H1 (cell line): Measurements from ENCODE around the gene CAST. TPM values are rescaled to one million over a fixed set of nuclear protein-coding genes. Genes with fewer than 3 reads are reported as not detected.
A peak's percentile ranks its signal among the peaks of the same experiment; 100 is the strongest.

Experiments
- CTCF ChIA-PET: fragments of 300-600 bp; sonication (Branson Sonifier 250); formaldehyde crosslinking; loops from one replicate; lab custom pipeline; 2021; ENCODE audit not compliant: partially characterized antibody; lab: Charles Lee
- POLR2A ChIA-PET: fragments of 300-600 bp; sonication (Branson Sonifier 250); formaldehyde crosslinking; loops from one replicate; lab custom pipeline; 2021; ENCODE audit warnings: inconsistent platforms; ENCODE audit not compliant: partially characterized antibody; lab: Charles Lee
- DNase-seq, 2 experiments: peaks; one replicate each; pipeline versions ENCODE4 v3.0.0 to v3.0.0-alpha.2; 2010 to 2022; ENCODE audit warnings: low spot score in 2 of 2, low read depth in 1 of 2, mixed read lengths in 1 of 2
- FAIRE-seq: peaks from 2 replicates; lab custom pipeline; 2011; peaks lifted over from hg19 to GRCh38; lab: Jason Lieb, UNC
- H2AFZ ChIP-seq: 2 replicates; pipeline ENCODE4 v1.8.1; 2012; ENCODE audit warnings: low read length, inconsistent platforms
- H2AK5ac ChIP-seq: 2 replicates; pipeline ENCODE4 v1.6.1; 2013; ENCODE audit warnings: low read depth, low read length
- H2BK120ac ChIP-seq: replicated peaks from 2 replicates; pipeline ENCODE3; 2013; ENCODE audit warnings: low read depth, low read length, inconsistent platforms
- H2BK12ac ChIP-seq: 2 replicates; pipeline ENCODE4 v1.6.1; 2013; ENCODE audit warnings: low read depth, low read length
- H2BK15ac ChIP-seq: 2 replicates; pipeline ENCODE4 v1.6.1; 2013; ENCODE audit warnings: low read length
- H2BK20ac ChIP-seq: 2 replicates; pipeline ENCODE4 v1.6.1; 2013; ENCODE audit warnings: low read length
- H2BK5ac ChIP-seq: 2 replicates; pipeline ENCODE4 v1.6.1; 2013; ENCODE audit warnings: low read depth, low read length
- H3K14ac ChIP-seq: 2 replicates; pipeline ENCODE4 v1.6.1; 2013; ENCODE audit warnings: inconsistent platforms; ENCODE audit not compliant: insufficient read length
- H3K18ac ChIP-seq: 2 replicates; pipeline ENCODE4 v1.6.1; 2013; ENCODE audit warnings: low read length; ENCODE audit errors: extremely low read depth
- H3K23ac ChIP-seq: 2 replicates; pipeline ENCODE4 v1.6.1; 2013; ENCODE audit warnings: inconsistent platforms; ENCODE audit not compliant: insufficient read length
- H3K23me2 ChIP-seq: 2 replicates; pipeline ENCODE4 v1.6.1; 2013; ENCODE audit warnings: low read depth, low read length
- H3K27ac ChIP-seq: 2 replicates; pipeline ENCODE4 v1.6.1; 2011; ENCODE audit warnings: low read depth, low read length, inconsistent platforms
- H3K27me3 ChIP-seq, 4 experiments: replicated peaks in 1 of 4; 1 replicate in 1 of 4; 2 replicates in 3 of 4; pipeline versions ENCODE4 v1.6.1 to v1.8.1; 2011 to 2013; ENCODE audit warnings: low read length in 3 of 4, mild to moderate bottlenecking in 3 of 4, inconsistent platforms in 2 of 4, mixed read lengths in 2 of 4, moderate library complexity in 1 of 4; ENCODE audit not compliant: control insufficient read depth in 3 of 4, insufficient read depth in 3 of 4; ENCODE audit errors: extremely low read depth in 1 of 4
- H3K36me3 ChIP-seq, 4 experiments: 2 replicates each; pipeline versions ENCODE4 v1.6.1 to v1.8.1; 2011 to 2013; ENCODE audit warnings: mild to moderate bottlenecking in 4 of 4, low read length in 3 of 4, moderate library complexity in 2 of 4, control low read depth in 1 of 4, inconsistent platforms in 1 of 4; ENCODE audit not compliant: insufficient read depth in 4 of 4, control insufficient read depth in 2 of 4
- H3K4ac ChIP-seq: replicated peaks from 2 replicates; pipeline ENCODE3; 2013; ENCODE audit warnings: low read length, low read depth, mixed read lengths, inconsistent platforms; ENCODE audit not compliant: insufficient read length
- H3K4me1 ChIP-seq, 4 experiments: replicated peaks in 1 of 4; 1 replicate in 1 of 4; 2 replicates in 3 of 4; pipeline versions ENCODE4 v1.6.1 to v1.8.1; 2011 to 2013; ENCODE audit warnings: low read length in 3 of 4, inconsistent platforms in 2 of 4, mixed read lengths in 1 of 4; ENCODE audit not compliant: insufficient read depth in 4 of 4, control insufficient read depth in 3 of 4
- H3K4me2 ChIP-seq, 2 experiments: 2 replicates each; pipeline versions ENCODE4 v1.6.1 to v1.8.1; 2011 to 2013; ENCODE audit warnings: low read depth in 2 of 2, low read length in 2 of 2, control low read depth in 1 of 2, inconsistent platforms in 1 of 2, mild to moderate bottlenecking in 1 of 2; ENCODE audit not compliant: insufficient read depth in 1 of 2
- H3K4me3 ChIP-seq, 4 experiments: fragments of 200-600, 300-600 bp in 1 of 4; sonication (generic), shearing (Covaris generic), sonication (Bioruptor Twin) in 1 of 4; 2 replicates each; pipeline versions ENCODE4 v1.5.1 to v1.8.1; 2011 to 2016; ENCODE audit warnings: low read length in 4 of 4, low read depth in 3 of 4, control low read depth in 2 of 4, inconsistent platforms in 2 of 4, mild to moderate bottlenecking in 2 of 4, mixed read lengths in 1 of 4, moderate library complexity in 1 of 4; ENCODE audit not compliant: insufficient read depth in 2 of 4; ENCODE audit errors: extremely low read depth in 1 of 4
- H3K56ac ChIP-seq: replicated peaks from 2 replicates; pipeline ENCODE3; 2013; ENCODE audit warnings: low read depth, mild to moderate bottlenecking, mixed read lengths, low read length, inconsistent platforms; ENCODE audit not compliant: insufficient read length
- H3K79me1 ChIP-seq: 2 replicates; pipeline ENCODE4 v1.6.1; 2013; ENCODE audit warnings: low read depth, low read length, control low read depth
- H3K79me2 ChIP-seq, 2 experiments: 2 replicates each; pipeline versions ENCODE4 v1.6.1 to v1.8.1; 2012 to 2013; ENCODE audit warnings: low read length in 2 of 2, mild to moderate bottlenecking in 2 of 2, inconsistent platforms in 1 of 2; ENCODE audit not compliant: insufficient read depth in 2 of 2, control insufficient read depth in 1 of 2
- H3K9ac ChIP-seq, 4 experiments: replicated peaks in 1 of 4; 1 replicate in 1 of 4; 2 replicates in 3 of 4; pipeline versions ENCODE4 v1.6.1 to v1.8.1; 2011 to 2013; ENCODE audit warnings: low read depth in 3 of 4, low read length in 3 of 4, control low read depth in 2 of 4, mild to moderate bottlenecking in 2 of 4, moderate library complexity in 2 of 4, inconsistent platforms in 1 of 4; ENCODE audit errors: extremely low read depth in 1 of 4
- H3K9me3 ChIP-seq, 2 experiments: 2 replicates each; pipeline versions ENCODE4 v1.6.1 to v1.8.1; 2012 to 2013; ENCODE audit warnings: mild to moderate bottlenecking in 2 of 2, moderate library complexity in 2 of 2, control low read depth in 1 of 2, inconsistent platforms in 1 of 2, low read depth in 1 of 2, low read length in 1 of 2, mixed read lengths in 1 of 2; ENCODE audit not compliant: insufficient read depth in 2 of 2
- H4K20me1 ChIP-seq, 2 experiments: replicated peaks in 1 of 2; 2 replicates each; pipeline versions ENCODE3 to v1.8.1; 2011 to 2013; ENCODE audit warnings: inconsistent platforms in 2 of 2, low read length in 2 of 2, mild to moderate bottlenecking in 1 of 2; ENCODE audit not compliant: insufficient read depth in 2 of 2, control insufficient read depth in 1 of 2
- H4K5ac ChIP-seq: 2 replicates; pipeline ENCODE4 v1.6.1; 2013; ENCODE audit warnings: low read length, low read depth, mixed read lengths, inconsistent platforms; ENCODE audit not compliant: insufficient read length
- H4K8ac ChIP-seq: 2 replicates; pipeline ENCODE4 v1.8.0; 2013; ENCODE audit warnings: mild to moderate bottlenecking, moderate library complexity, low read length, inconsistent platforms; ENCODE audit not compliant: insufficient read depth; ENCODE audit errors: extremely low read depth
- H4K91ac ChIP-seq: replicated peaks from 2 replicates; pipeline ENCODE3; 2013; ENCODE audit warnings: low read length, mixed read lengths, inconsistent platforms; ENCODE audit not compliant: insufficient read length
- BACH1 ChIP-seq: IDR thresholded peaks from 2 replicates; pipeline ENCODE4 v1.6.1; 2012; ENCODE audit warnings: low read length, improper control_type of control experiment
- JUN ChIP-seq: IDR thresholded peaks from 2 replicates; pipeline ENCODE4 v1.6.1; 2011; ENCODE audit warnings: low read depth, mild to moderate bottlenecking, improper control_type of control experiment, low read length
- POLR2A ChIP-seq, 2 experiments: IDR thresholded peaks; 1 replicate in 1 of 2; 2 replicates in 1 of 2; pipeline ENCODE4 v1.6.1; 2011; ENCODE audit warnings: low read depth in 2 of 2, low read length in 2 of 2, mild to moderate bottlenecking in 2 of 2; ENCODE audit errors: control extremely low read depth in 1 of 2
- TAF1 ChIP-seq: IDR thresholded peaks from 2 replicates; pipeline ENCODE4 v1.6.1; 2011; ENCODE audit warnings: mild to moderate bottlenecking, low read depth, low read length
- WGBS, 2 experiments: shearing (Covaris generic) in 1 of 2; methylation state at CpG; one replicate each; pipeline versions ENCODE4 v1.1.6 to v1.1.7; 2013 to 2015; ENCODE audit warnings: low lambda C conversion rate in 2 of 2, mixed read lengths in 2 of 2, inconsistent platforms in 1 of 2, low coverage in 1 of 2, missing lambda C conversion rate in 1 of 2; ENCODE audit not compliant: insufficient replicate concordance in 2 of 2, insufficient coverage in 1 of 2, insufficient read length in 1 of 2; ENCODE audit errors: extremely low coverage in 1 of 2, missing lambda C conversion rate in 1 of 2; 5-methylcytosine and 5-hydroxymethylcytosine counted together
- polyA plus RNA-seq, 7 experiments: library from polyadenylated mRNA; depleted of rRNA in 3 of 7; stranded (reverse) in 5 of 7; unstranded in 2 of 7; fragments of >200 nt in 5 of 7; fragments of 200-250 nt in 2 of 7; gene quantifications; 1 replicate in 5 of 7; 2 replicates in 1 of 7; 4 replicates in 1 of 7; pipeline versions ENCODE4 v1.2.1 to v1.2.3, GENCODE V29; 2011 to 2013; ENCODE audit warnings: missing spikeins in 2 of 7, mixed read lengths in 2 of 7
- total RNA-seq: library from RNA; stranded (reverse); fragmentation: NEBNext Ultra II Directional; extraction: Animal tissue kit (Norgen Biotek cat#: 25700); gene quantifications from 2 replicates; pipeline ENCODE4 v1.2.1, GENCODE V29; 2021
- TF ChIP-seq, protein P1 (sequence below): IDR thresholded peaks from 2 replicates; pipeline ENCODE4 v1.6.1; 2011; ENCODE audit warnings: low read length, improper control_type of control experiment

Gene CAST
- total and polyA plus RNA-seq, 2 of the 8 experiments (the other 6 are each of a cell fraction or from before 2014, with no cell fraction given) = 9.0 to 48.2 TPM

DNA sequence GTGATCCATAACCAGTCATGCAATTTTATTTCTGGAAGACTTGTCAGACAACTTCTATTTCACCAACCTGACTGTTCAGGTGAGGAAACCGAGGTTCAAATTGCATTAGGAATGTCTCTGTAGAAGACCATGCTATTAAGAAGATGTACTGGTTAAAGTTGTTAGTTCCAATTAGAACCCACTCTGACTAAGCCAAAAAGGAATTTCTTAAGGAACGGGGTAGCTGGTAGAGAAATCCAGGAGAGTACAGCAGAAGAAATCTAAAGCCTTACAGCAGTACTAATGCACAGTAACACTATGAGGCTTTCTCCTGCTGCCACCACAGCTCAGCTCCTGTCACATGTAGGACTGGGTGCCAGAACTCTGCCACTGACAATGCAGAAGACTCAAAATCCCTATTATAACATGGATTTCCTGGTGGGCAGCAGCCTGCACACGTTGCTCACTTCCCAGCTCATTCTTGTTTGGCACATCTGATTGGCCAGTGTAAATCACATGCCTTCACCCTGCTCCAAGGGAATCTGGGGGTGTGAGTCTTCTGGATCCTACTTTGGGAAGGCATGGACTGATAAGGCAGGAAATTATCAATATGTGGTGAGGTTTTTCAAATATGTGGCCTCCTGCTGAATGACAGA, 37.1 kb downstream of the CAST start:
- H3K14ac ChIP-seq = no peak overlapping the region
- ChIA-PET CTCF (interaction anchor here (1.0 to 1.9 kb wide), 4 partner anchors 10 to 354 kb away, joined by 3 to 6 read pairs (median 4); no protein-coding TSS in a partner anchor), POLR2A (no interaction called here)
- H2BK12ac ChIP-seq = no peak overlapping the region
- no peak overlapping the region for H4K8ac ChIP-seq
- H3K4me1 ChIP-seq = peaks cover 0 to 12% (median 4%) of the 10 kb centered on the region in 4 experiments; a peak in 4 of 7 replicates
- H4K20me1 ChIP-seq = peaks cover 0 to 2% of the 10 kb centered on the region in 2 experiments
- H3K79me1 ChIP-seq = no peaks in the 10 kb centered on the region
- peak overlapping the region; percentile 24; the same call in 1 of the 2 replicates for H2AFZ ChIP-seq
- peaks cover 0 to 2% (median 0%) of the 10 kb centered on the region in 4 experiments; a peak in 3 of 7 replicates for H3K27me3 ChIP-seq
- no peak overlapping the region for H4K91ac ChIP-seq
- no peak overlapping the region for H3K27ac ChIP-seq
- H3K4me2 ChIP-seq = 0 out of 4 replicates have a peak overlapping the region, but pooled peaks of 1 of the 2 experiments have one; percentile 3
- no peak overlapping the region for H3K23ac ChIP-seq
- H3K36me3 ChIP-seq = no peaks in the 10 kb centered on the region
- H3K4me3 ChIP-seq = no peak overlapping the region
- no peak overlapping the region for H2AK5ac ChIP-seq
- no peak overlapping the region for H2BK20ac ChIP-seq
- H3K23me2 ChIP-seq = peaks cover 6% of the 10 kb centered on the region; the same call in 1 of the 2 replicates
- no peak overlapping the region for H3K4ac ChIP-seq
- H2BK5ac ChIP-seq = no peak overlapping the region
- no peaks in the 10 kb centered on the region for H3K79me2 ChIP-seq
- H2BK120ac ChIP-seq = no peak overlapping the region
- H2BK15ac ChIP-seq = no peak overlapping the region
- FAIRE-seq = peak; percentile 7
- no peak overlapping the region for H4K5ac ChIP-seq
- no peak for DNase-seq
- TF ChIP-seq, protein P1, sequence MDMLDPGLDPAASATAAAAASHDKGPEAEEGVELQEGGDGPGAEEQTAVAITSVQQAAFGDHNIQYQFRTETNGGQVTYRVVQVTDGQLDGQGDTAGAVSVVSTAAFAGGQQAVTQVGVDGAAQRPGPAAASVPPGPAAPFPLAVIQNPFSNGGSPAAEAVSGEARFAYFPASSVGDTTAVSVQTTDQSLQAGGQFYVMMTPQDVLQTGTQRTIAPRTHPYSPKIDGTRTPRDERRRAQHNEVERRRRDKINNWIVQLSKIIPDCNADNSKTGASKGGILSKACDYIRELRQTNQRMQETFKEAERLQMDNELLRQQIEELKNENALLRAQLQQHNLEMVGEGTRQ = peak; percentile 77
- no peak for TF ChIP-seq BACH1
- no peak for TF ChIP-seq TAF1
- TF ChIP-seq JUN = no peak
- TF ChIP-seq POLR2A (IDR thresholded peaks at IDR 0.05; ENCODE audit: control extremely low read depth in 1 of 2, low read depth in 2 of 2, low read length in 2 of 2) = no peak
- H3K56ac ChIP-seq = no peak overlapping the region
- no peak overlapping the region for H3K18ac ChIP-seq
- no peak overlapping the region for H3K9ac ChIP-seq
- H3K9me3 ChIP-seq = no peaks in the 10 kb centered on the region
- WGBS, 2 experiments = 47% methylated on average over 3 of the region's 3 CpGs; no CpG with 5 or more reads in 1 of the 2 experiments
